Left ventricle myocardium inferior (tissue), 1 donor: ENCODE measurements around the gene THOC5. TPM values are rescaled to one million over a fixed set of nuclear protein-coding genes. Genes with fewer than 3 reads are reported as not detected.
A peak's percentile ranks its signal among the peaks of the same experiment; 100 is the strongest.

Source experiments
- DNase-seq: peaks from one replicate; pipeline ENCODE4 v3.0.0-alpha.2; 2020
- H3K27ac ChIP-seq: fragments of 200-600 bp; replicated peaks from 2 replicates; pipeline ENCODE4 v1.8.0; 2021
- H3K27me3 ChIP-seq: fragments of 200-600 bp; 2 replicates; pipeline ENCODE4 v1.8.0; 2021; ENCODE audit warnings: low read depth
- H3K36me3 ChIP-seq: fragments of 200-600 bp; 2 replicates; pipeline ENCODE4 v1.8.0; 2021
- H3K4me1 ChIP-seq: fragments of 200-600 bp; 2 replicates; pipeline ENCODE4 v1.8.0; 2021
- H3K4me3 ChIP-seq: fragments of 200-600 bp; 2 replicates; pipeline ENCODE4 v1.8.0; 2021; ENCODE audit warnings: mild to moderate bottlenecking, moderate library complexity
- H3K9me3 ChIP-seq: fragments of 200-600 bp; replicated peaks from 2 replicates; pipeline ENCODE4 v1.8.0; 2021
- CTCF ChIP-seq: fragments of 200-600 bp; IDR thresholded peaks from 2 replicates; pipeline ENCODE4 v1.8.0; 2021; ENCODE audit warnings: antibody characterized with exemption, mild to moderate bottlenecking, borderline replicate concordance
- intact Hi-C: fragments of 100-400 bp; cut with micrococcal nuclease; formaldehyde crosslinking; loops from one replicate; pipeline ENCODE4 v1.11.0; 2022
- total RNA-seq: library from RNA; stranded (reverse); fragmentation: NEBNext Ultra II Directional; extraction: Animal tissue kit (Norgen Biotek cat#: 25700); gene quantifications from one replicate; pipeline ENCODE4 v1.2.1, GENCODE V29; 2021
- donor health status: DM: no; HTN: yes; CAD: no; lungs with severe emphysema.

Gene THOC5
- total RNA-seq, 1 donor from 2014 or later, result 39.3 TPM

GRCh38 chr22:29530716-29531115, 22.8 kb downstream of the THOC5 start:
- no peaks in the 10 kb centered on the region for H3K4me1 ChIP-seq
- DNase-seq, result no peak
- H3K27ac ChIP-seq, result no peak overlapping the region
- H3K36me3 ChIP-seq, result peaks cover 98% of the 10 kb centered on the region
- intact Hi-C loops, result no loop called here
- no peak overlapping the region for H3K4me3 ChIP-seq
- H3K9me3 ChIP-seq, result no peaks in the 10 kb centered on the region
- no peaks in the 10 kb centered on the region for H3K27me3 ChIP-seq
- no peak for TF ChIP-seq CTCF

- no peaks in the 10 kb centered on the region for H3K9me3 ChIP-seq
- H3K4me3 ChIP-seq, result no peak overlapping the region
- no peaks in the 10 kb centered on the region for H3K27me3 ChIP-seq
- no peak overlapping the region for H3K27ac ChIP-seq
- DNase-seq, result no peak
- no peaks in the 10 kb centered on the region for H3K4me1 ChIP-seq
- TF ChIP-seq CTCF, result no peak
- intact Hi-C loops, result no loop called here
- H3K36me3 ChIP-seq, result peaks cover 98% of the 10 kb centered on the region
Measured at GRCh38 chr22:29528144-29528543, 25.4 kb downstream of the THOC5 start.

GRCh38 chr22:29524442-29525191, 28.9 kb downstream of the THOC5 start:
- Histone ChIP-seq H3K9me3 (no peaks in the 10 kb centered on the region), H3K4me3 (no peak overlapping the region), H3K36me3 (peaks cover 92% of the 10 kb centered on the region), H3K27ac (no peak overlapping the region), H3K4me1 (no peaks in the 10 kb centered on the region), H3K27me3 (no peaks in the 10 kb centered on the region)
- DNase-seq, result peak; percentile 26
- intact Hi-C loops, result no loop called here
- TF ChIP-seq CTCF, result peak; percentile 60

DNA sequence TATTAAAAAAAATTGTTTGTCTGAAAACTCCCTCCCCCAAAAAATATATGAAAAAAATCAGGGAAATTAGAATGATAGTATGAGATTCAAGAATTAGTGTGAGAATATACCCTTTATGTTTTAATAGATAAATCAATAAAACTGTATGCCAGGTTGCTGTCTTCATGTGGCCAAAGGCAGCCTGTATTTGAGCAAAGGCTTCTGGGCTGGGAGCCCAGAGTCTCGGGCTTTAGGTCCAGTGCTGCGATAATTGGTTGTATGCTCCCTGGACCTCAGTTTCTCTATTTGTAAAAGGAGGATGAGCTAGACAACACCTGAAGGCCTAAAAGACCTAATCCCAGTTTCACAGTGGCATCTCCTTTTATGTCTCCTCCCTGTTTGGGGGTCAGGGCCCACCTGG, 29.8 kb downstream of the THOC5 start:
- intact Hi-C loops, result no loop called here
- Histone ChIP-seq H3K27ac (no peak overlapping the region), H3K36me3 (peaks cover 92% of the 10 kb centered on the region), H3K4me3 (no peak overlapping the region), H3K4me1 (no peaks in the 10 kb centered on the region), H3K27me3 (no peaks in the 10 kb centered on the region), H3K9me3 (no peaks in the 10 kb centered on the region)
- no peak for DNase-seq
- no peak for TF ChIP-seq CTCF

DNA sequence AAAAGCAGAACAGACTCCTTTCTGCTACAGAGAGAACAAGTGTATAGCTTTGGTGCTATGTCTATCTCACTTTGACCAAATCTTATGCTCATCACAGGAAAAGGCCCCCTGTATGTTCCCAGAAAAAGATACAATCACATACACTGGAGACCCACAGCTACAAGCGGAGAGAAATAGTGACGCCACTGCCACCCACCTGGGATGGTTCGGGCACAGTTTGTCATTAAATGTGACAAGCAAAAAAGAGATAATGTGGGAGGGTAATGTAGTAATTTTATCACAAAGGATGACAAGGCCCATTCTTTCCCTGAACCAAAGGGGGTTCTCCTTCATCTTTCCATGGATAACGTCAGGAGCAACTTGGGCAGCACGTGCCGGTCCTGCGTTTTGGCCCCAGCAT, 32.0 kb downstream of the THOC5 start:
- H3K27ac ChIP-seq, result no peak overlapping the region
- no peak for DNase-seq

More for the DNA sequence above, 32.0 kb downstream of the THOC5 start:
- TF ChIP-seq CTCF, result no peak
- Histone ChIP-seq H3K36me3 (peaks cover 93% of the 10 kb centered on the region), H3K4me1 (peaks cover 20% of the 10 kb centered on the region), H3K27me3 (no peaks in the 10 kb centered on the region), H3K9me3 (no peaks in the 10 kb centered on the region), H3K4me3 (no peak overlapping the region)
- intact Hi-C loops, result no loop called here
